ENCODE data around the gene GEMIN2. TPM values are rescaled to one million over a fixed set of nuclear protein-coding genes. Genes with fewer than 3 reads are reported as not detected.
A peak's percentile ranks its signal among the peaks of the same experiment; 100 is the strongest.
"Not testable (repeated sequence)": the region's sequence is repeated elsewhere in the genome, so short reads cannot be mapped to it uniquely, and the experiment has no call there.

The GEMIN2 gene, protein sequence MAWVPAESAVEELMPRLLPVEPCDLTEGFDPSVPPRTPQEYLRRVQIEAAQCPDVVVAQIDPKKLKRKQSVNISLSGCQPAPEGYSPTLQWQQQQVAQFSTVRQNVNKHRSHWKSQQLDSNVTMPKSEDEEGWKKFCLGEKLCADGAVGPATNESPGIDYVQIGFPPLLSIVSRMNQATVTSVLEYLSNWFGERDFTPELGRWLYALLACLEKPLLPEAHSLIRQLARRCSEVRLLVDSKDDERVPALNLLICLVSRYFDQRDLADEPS
- total RNA-seq = 10 to 100 TPM; 16.0 to 36.1 (median 28.1) TPM

DNA sequence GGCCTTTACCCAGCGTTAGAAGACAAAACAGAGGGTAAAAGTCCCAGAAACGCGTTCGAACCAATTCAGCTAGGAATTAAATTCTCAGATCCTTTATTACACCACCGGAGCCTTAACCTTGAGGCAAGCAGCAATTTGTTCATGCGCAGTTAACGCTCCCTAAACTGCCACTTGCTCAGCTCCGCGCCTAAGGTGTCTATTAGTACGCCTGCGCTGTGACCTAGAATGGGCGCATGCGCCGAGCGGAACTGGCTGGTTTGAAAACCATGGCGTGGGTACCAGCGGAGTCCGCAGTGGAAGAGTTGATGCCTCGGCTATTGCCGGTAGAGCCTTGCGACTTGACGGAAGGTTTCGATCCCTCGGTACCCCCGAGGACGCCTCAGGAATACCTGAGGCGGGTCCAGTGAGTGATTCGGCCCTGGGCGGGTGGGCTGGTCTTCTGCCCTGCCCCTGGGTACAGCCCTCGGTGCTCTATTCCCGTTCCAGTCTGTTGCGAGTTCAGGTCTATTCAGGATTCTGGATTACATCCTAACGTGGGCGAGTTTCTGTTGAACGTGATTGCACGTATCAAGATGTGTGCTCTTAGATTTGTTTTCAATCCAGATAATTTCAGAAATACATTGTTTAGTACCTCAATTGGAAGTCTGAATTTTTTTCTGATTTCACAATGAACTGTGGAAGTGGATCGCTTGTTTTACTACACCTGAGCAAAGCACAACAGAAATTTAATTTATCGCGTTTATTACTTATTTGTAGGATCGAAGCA, at the start of gene GEMIN2:
TSS of gene GEMIN2 (plus strand) at position 251 of the 766 bp plus-strand sequence. CDS start at position 267, 16 bp downstream.
- Histone ChIP-seq H3K9me3 (no peaks in the 10 kb centered on the region), H3K27ac (peak within 1 kb of the TSS; percentile 82 to 86), H3K4me1 (peaks cover 3 to 4% of the 10 kb centered on the region in 2 donors), H3K27me3 (no peaks in the 10 kb centered on the region), H3K36me3 (peaks cover 6% of the 10 kb centered on the region), H3K4me3 (peak within 1 kb of the TSS; percentile 70 to 87 (median 75))
- peak; percentile 85 to 89 for DNase-seq (ENCODE audit: low spot score in 2 of 2)
- intact Hi-C loops (cut with DNase I; ENCODE audit: low total_unique reads) = no loop called here
- TF ChIP-seq, protein P1, sequence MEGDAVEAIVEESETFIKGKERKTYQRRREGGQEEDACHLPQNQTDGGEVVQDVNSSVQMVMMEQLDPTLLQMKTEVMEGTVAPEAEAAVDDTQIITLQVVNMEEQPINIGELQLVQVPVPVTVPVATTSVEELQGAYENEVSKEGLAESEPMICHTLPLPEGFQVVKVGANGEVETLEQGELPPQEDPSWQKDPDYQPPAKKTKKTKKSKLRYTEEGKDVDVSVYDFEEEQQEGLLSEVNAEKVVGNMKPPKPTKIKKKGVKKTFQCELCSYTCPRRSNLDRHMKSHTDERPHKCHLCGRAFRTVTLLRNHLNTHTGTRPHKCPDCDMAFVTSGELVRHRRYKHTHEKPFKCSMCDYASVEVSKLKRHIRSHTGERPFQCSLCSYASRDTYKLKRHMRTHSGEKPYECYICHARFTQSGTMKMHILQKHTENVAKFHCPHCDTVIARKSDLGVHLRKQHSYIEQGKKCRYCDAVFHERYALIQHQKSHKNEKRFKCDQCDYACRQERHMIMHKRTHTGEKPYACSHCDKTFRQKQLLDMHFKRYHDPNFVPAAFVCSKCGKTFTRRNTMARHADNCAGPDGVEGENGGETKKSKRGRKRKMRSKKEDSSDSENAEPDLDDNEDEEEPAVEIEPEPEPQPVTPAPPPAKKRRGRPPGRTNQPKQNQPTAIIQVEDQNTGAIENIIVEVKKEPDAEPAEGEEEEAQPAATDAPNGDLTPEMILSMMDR (IDR thresholded peaks at IDR 0.05) = no peak
- no peak for TF ChIP-seq POLR2A (IDR thresholded peaks at IDR 0.05)
- peak in 2 of 3 donors; percentile 48 to 75 for TF ChIP-seq POLR2AphosphoS5 (IDR thresholded peaks at IDR 0.05)

DNA sequence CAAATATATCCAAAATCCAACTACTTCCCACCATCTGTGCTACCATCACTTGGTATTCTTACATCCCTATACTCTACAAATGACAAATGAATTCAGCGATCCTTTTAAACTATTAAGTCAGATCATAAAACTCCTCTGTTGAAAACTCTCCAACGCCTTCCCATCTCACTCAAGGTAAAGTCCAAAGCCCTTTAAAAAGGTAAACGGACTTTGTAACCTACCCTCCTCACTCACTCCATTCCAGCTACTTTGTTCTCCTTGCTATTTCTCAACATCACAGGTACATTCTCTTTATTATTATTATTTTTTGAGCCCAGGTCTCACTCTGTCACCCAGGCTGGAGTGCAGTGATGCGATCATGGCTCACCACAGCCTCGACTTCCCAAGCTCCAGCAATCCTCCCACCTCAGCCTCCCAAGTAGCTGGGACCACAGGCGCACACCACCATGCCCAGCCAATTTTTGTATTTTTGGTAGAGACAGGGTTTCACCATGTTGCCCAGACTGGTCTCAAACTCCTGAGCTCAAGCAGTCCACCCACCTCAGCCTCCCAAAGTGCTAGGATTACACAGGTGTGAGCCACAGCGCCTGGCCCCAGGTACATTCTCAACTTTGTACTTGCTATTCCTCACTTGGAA, 44.8 kb upstream of the GEMIN2 start:
- H3K27ac ChIP-seq; H3K27me3 ChIP-seq; intact Hi-C loops (cut with DNase I; ENCODE audit: low total_unique reads); DNase-seq (ENCODE audit: low spot score in 2 of 2); H3K4me3 ChIP-seq; H3K9me3 ChIP-seq; H3K4me1 ChIP-seq: not testable (repeated sequence)
- peaks cover 12% of the 10 kb centered on the region for H3K36me3 ChIP-seq

DNA sequence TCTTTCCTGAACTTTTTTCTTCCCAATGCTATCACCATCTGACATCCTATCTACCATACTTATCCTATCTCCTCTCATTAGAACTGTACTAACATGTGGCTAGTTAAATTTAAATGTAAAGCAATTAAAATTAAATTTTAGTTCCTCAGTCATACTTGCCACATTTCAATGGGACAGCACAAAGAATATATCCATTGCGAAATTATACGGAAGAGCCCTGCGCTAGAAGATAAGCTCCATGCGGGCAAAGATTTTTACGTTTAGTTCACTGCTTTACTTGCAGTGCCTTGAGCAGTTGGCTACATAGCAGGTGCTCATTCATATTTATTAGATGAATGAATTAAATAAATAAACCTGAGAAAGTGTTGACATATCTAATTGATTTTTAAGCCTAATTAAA, 44.2 kb upstream of the GEMIN2 start:
- intact Hi-C loops (cut with DNase I; ENCODE audit: low total_unique reads) = no loop called here
- TF ChIP-seq POLR2A (IDR thresholded peaks at IDR 0.05) (no peak), POLR2AphosphoS5 (IDR thresholded peaks at IDR 0.05) (no peak)
- TF ChIP-seq, protein P1 (IDR thresholded peaks at IDR 0.05) = no peak
- peaks cover 12% of the 10 kb centered on the region for H3K36me3 ChIP-seq
- H3K27ac ChIP-seq = no peak overlapping the region
- no peaks in the 10 kb centered on the region for H3K9me3 ChIP-seq
- H3K4me3 ChIP-seq = no peak overlapping the region
- no peaks in the 10 kb centered on the region for H3K4me1 ChIP-seq
- DNase-seq (ENCODE audit: low spot score in 2 of 2) = no peak
- H3K27me3 ChIP-seq = no peaks in the 10 kb centered on the region

DNA sequence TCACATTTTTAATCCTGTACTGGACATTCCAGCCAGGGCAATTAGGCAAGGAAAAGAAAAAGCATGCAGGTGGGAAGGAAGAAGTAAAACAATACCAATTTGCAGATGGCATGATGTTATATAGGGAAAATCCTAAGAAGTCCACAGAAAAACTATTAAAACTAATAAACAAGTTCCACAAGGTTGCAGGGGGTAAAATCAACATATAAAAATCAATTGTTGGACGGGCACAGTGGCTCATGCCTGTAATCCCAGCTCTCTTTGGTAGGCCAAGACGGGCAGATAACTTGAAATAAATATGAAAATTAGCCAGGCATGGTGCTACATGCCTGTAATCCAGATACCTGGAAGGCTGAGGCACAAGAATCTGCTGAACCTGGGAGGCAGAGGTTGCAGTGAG, 43.0 kb upstream of the GEMIN2 start:
- no peaks in the 10 kb centered on the region for H3K9me3 ChIP-seq
- H3K36me3 ChIP-seq = peaks cover 12% of the 10 kb centered on the region
- DNase-seq (ENCODE audit: low spot score in 2 of 2) = no peak
- no peak overlapping the region for H3K27ac ChIP-seq
- no peak for TF ChIP-seq POLR2A (IDR thresholded peaks at IDR 0.05)
- TF ChIP-seq POLR2AphosphoS5 (IDR thresholded peaks at IDR 0.05) = no peak
- TF ChIP-seq, protein P1 (IDR thresholded peaks at IDR 0.05) = no peak
- H3K27me3 ChIP-seq = no peaks in the 10 kb centered on the region
- H3K4me3 ChIP-seq = no peak overlapping the region
- H3K4me1 ChIP-seq = no peaks in the 10 kb centered on the region
- intact Hi-C loops (cut with DNase I; ENCODE audit: low total_unique reads) = no loop called here

DNA sequence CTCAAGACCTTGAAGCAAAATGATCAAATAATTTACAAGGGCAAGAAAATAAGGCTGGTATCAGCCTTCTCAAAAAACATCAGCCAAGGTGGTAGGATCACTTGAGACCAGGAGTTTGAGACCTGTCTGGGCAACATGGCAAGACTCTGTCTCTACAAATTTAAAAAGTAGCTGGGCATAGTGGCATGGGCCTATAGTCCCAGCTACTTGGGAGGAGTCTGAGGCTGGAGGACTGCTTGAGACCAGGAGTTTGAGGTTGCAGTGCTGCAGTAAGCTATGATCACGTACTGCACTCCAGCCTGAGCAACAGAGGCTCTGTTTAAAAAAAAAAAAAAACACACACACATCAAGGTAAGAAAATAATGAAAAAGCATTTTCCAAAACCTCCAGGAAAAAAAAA, 33.2 kb upstream of the GEMIN2 start:
- Histone ChIP-seq H3K36me3 (peaks cover 6% of the 10 kb centered on the region), H3K9me3 (no peaks in the 10 kb centered on the region), H3K4me3 (no peak overlapping the region)

More for the DNA sequence above, 33.2 kb upstream of the GEMIN2 start:
- intact Hi-C loops (cut with DNase I; ENCODE audit: low total_unique reads) = no loop called here
- Histone ChIP-seq H3K27me3 (no peaks in the 10 kb centered on the region), H3K4me1 (no peaks in the 10 kb centered on the region), H3K27ac (no peak overlapping the region)
- TF ChIP-seq POLR2AphosphoS5 (IDR thresholded peaks at IDR 0.05) (no peak), POLR2A (IDR thresholded peaks at IDR 0.05) (no peak)
- TF ChIP-seq, protein P1 (IDR thresholded peaks at IDR 0.05) = no peak
- no peak for DNase-seq (ENCODE audit: low spot score in 2 of 2)

Measured in breast epithelium (tissue), 4 donors.